GM20431 (cell line): ENCODE results near the gene PRTN3.
"Not testable (repeated sequence)": the region's sequence is repeated elsewhere in the genome, so short reads cannot be mapped to it uniquely, and the experiment has no call there.

Experiments used
- in situ Hi-C: fragments of 300-500 bp; cut with MseI, MboI; formaldehyde crosslinking; loops from one replicate; pipeline ENCODE4 v1.15.0; 2020; ENCODE audit warnings: low sequenced_read_pairs; ENCODE audit not compliant: unreplicated experiment

PRTN3 gene

GRCh38 chr19:876089-876488, 35.3 kb downstream of the PRTN3 start:
- in situ Hi-C loops, result no loop called here

GRCh38 chr19:876780-877314, 36.0 kb downstream of the PRTN3 start:
- in situ Hi-C loops, result no loop called here

GRCh38 chr19:877992-878660, 37.3 kb downstream of the PRTN3 start:
- in situ Hi-C loops, result not testable (repeated sequence)

GRCh38 chr19:878751-879561, 38.2 kb downstream of the PRTN3 start:
- in situ Hi-C loops, result not testable (repeated sequence)

GRCh38 chr19:879711-880438, 39.1 kb downstream of the PRTN3 start:
- in situ Hi-C loops, result no loop called here

GRCh38 chr19:881385-882071, 40.7 kb downstream of the PRTN3 start:
- in situ Hi-C loops, result no loop called here

GRCh38 chr19:882871-883497, 42.2 kb downstream of the PRTN3 start:
- in situ Hi-C loops, result no loop called here

- in situ Hi-C loops, result no loop called here
These were observed 42.9 kb downstream of the PRTN3 start for GRCh38 chr19:883661-884211.

- in situ Hi-C loops, result no loop called here
These were observed 43.8 kb downstream of the PRTN3 start for GRCh38 chr19:884420-885211.

GRCh38 chr19:885536-886224, 44.9 kb downstream of the PRTN3 start:
- in situ Hi-C loops, result no loop called here

- in situ Hi-C loops, result no loop called here
These were observed 46.3 kb downstream of the PRTN3 start for GRCh38 chr19:887072-887471.

GRCh38 chr19:887599-887998, 46.8 kb downstream of the PRTN3 start:
- in situ Hi-C loops, result no loop called here

- in situ Hi-C loops, result no loop called here
These were observed 48.0 kb downstream of the PRTN3 start for GRCh38 chr19:888581-889385.

- in situ Hi-C loops, result no loop called here
These were observed 49.0 kb downstream of the PRTN3 start for GRCh38 chr19:889662-890295.

GRCh38 chr19:890831-891230, 50.0 kb downstream of the PRTN3 start:
- in situ Hi-C loops, result no loop called here

GRCh38 chr19:891421-892200, 50.8 kb downstream of the PRTN3 start:
- in situ Hi-C loops, result not testable (repeated sequence)
